LNCaP clone FGC (cell line): ENCODE results near the gene SPINK9.

ENCODE experiments used
- DNase-seq: peaks from one replicate; pipeline ENCODE4 v3.0.0-alpha.2; 2011; ENCODE audit warnings: low read depth
- H3K4me3 ChIP-seq: 2 replicates; pipeline ENCODE4 v1.5.1; 2011; ENCODE audit warnings: mild to moderate bottlenecking, low read depth, low read length, control low read depth
- CTCF ChIP-seq: IDR thresholded peaks from 2 replicates; pipeline ENCODE4 v1.5.1; 2012; ENCODE audit warnings: mild to moderate bottlenecking; ENCODE audit not compliant: control insufficient read depth, insufficient read depth; ENCODE audit errors: extremely low read depth

SPINK9 gene

GRCh38 chr5:148388696-148389095, 53.3 kb downstream of the SPINK9 start:
- peak; percentile 76 for DNase-seq
- H3K4me3 ChIP-seq: no peak overlapping the region
- TF ChIP-seq CTCF: no peak
